NB4 (cell line): ENCODE results near the gene SMYD3.
A peak's percentile ranks its signal among the peaks of the same experiment; 100 is the strongest.

Source experiments
- DNase-seq: peaks from one replicate; pipeline ENCODE4 v3.0.0; 2010; ENCODE audit warnings: low read depth
- H3K4me3 ChIP-seq: one replicate; pipeline ENCODE4 v1.5.1; 2011; ENCODE audit warnings: mild to moderate bottlenecking, low read depth, low read length, moderate library complexity
- CTCF ChIP-seq: IDR thresholded peaks from one replicate; pipeline ENCODE4 v1.5.1; 2012; ENCODE audit warnings: low read depth, low read length
- MAX ChIP-seq: IDR thresholded peaks from 2 replicates; pipeline ENCODE4 v1.6.1; 2011; ENCODE audit warnings: low read depth, low read length
- MYC ChIP-seq: IDR thresholded peaks from 2 replicates; pipeline ENCODE4 v1.6.1; 2011; ENCODE audit warnings: low read depth, low read length
- POLR2A ChIP-seq: IDR thresholded peaks from 2 replicates; pipeline ENCODE4 v1.6.1; 2011; ENCODE audit warnings: mild to moderate bottlenecking; ENCODE audit not compliant: insufficient read length; ENCODE audit errors: extremely low read depth

SMYD3 gene

DNA sequence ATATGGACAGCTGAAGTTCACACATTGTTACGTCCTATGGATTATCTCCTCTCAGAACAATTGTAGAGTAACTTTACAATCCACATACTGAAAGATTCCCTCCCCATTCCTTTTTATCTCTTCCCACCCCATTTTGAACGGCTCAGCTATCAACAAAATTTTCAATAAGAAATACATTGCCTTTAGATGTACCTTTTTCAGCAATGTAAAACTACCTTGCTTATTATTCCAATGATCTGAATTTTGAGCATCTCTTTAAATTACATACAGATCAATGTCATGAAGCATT, 503.7 kb downstream of the SMYD3 start:
- H3K4me3 ChIP-seq, result no peak overlapping the region
- TF ChIP-seq POLR2A, result no peak
- TF ChIP-seq MAX, result no peak
- no peak for TF ChIP-seq CTCF
- TF ChIP-seq MYC, result no peak
- DNase-seq, result no peak

GRCh38 chr1:246002725-246003441, 504.2 kb downstream of the SMYD3 start:
- DNase-seq, result peak; percentile 81
- TF ChIP-seq POLR2A (no peak), MAX (no peak), MYC (no peak), CTCF (peak; percentile 72)
- no peak overlapping the region for H3K4me3 ChIP-seq

DNA sequence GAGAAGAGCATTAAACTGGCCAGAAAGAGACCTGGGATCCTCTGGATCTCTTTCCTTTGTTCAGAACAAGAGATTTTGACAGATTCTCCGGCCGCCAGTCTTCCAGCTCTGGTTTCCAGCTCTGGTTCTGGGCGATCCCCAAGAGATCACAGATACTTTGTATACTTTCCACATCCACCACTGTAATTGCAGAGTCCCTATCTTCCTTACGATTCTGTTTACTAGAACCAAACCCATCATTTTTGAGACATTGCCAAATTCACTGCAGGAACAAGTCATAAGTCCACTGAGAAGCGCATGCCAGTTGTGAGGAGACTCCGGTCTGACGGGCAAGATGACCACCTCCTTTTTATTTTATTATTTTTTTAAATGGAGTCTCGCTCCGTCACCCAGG, 505.2 kb downstream of the SMYD3 start:
- TF ChIP-seq MYC, result no peak
- TF ChIP-seq POLR2A, result no peak
- no peak for TF ChIP-seq CTCF
- TF ChIP-seq MAX, result no peak
- no peak overlapping the region for H3K4me3 ChIP-seq

GRCh38 chr1:246001142-246001836, 505.8 kb downstream of the SMYD3 start:
- DNase-seq, result no peak
- H3K4me3 ChIP-seq, result no peak overlapping the region
- TF ChIP-seq MAX (no peak), MYC (no peak), CTCF (no peak), POLR2A (no peak)

More for the DNA sequence above, 505.2 kb downstream of the SMYD3 start:
- no peak for DNase-seq

DNA sequence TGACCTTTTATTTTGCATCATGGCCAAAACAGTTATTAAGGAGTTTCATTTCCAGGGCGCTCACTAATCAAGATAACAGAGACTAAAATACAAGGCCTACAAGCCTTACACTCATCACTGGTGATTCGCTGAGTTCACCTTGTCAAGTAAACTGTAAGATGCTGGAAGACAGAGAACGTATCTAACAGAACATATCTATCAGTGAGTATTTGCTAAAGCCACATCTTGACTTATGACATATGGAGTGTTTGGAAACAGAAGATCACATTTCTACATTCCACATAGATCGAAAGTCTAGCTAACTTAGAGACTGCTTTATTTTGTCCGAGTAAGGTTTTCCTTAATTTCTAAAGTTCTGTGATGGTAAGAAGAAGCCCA, 506.5 kb downstream of the SMYD3 start:
- TF ChIP-seq MYC (no peak), MAX (no peak), POLR2A (no peak), CTCF (no peak)
- DNase-seq, result no peak
- H3K4me3 ChIP-seq, result no peak overlapping the region
